ENCODE results near the gene HS1BP3.

Gene HS1BP3

GRCh38 chr2:20621366-20622295 is 29.3 kb downstream of the HS1BP3 start:
- H3K4me1 Mint-ChIP-seq, result peaks cover 0 to 2% of the 10 kb centered on the region in 2 donors
- DNase-seq (no peak), ATAC-seq (replicated peaks) (no peak)
- no peak overlapping the region for H3K27ac Mint-ChIP-seq
- H3K9me3 Mint-ChIP-seq, result no peaks in the 10 kb centered on the region
- H3K4me3 Mint-ChIP-seq, result no peak overlapping the region
- H3K36me3 Mint-ChIP-seq, result peaks cover 26 to 44% of the 10 kb centered on the region in 2 donors
- no peaks in the 10 kb centered on the region for H3K27me3 Mint-ChIP-seq

DNA sequence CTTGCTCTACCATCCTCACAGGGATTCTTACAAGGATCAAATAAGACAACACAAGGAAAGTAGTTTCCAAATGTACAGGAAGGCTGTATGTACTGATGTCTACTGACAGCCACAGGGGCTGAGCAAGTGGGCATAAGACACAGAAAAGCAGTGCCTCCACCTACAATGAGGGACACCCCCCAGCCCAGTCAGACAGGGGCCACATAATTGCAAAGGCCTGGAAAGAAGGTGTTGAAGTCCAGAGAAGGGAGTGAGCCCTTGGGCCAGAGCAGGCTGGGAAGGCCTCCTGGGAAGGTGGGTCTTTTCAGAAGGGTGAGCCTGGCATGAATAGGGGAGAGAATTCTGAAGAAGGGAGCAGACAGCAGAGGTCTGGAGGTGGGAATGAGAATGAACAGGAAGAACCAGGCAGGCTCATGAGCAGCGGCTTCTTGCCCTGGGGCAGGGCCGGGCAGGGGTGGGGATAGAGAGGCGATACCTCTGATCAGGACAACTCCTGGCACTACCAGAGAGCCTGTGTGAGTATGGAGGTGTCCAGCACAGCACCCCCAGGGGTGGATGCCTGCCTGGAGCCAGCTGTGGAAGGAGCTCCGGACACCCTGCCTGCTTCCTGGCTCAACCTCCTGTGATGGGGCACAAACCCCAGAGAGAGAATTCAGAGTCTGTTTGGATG is 30.1 kb downstream of the HS1BP3 start:
- Mint-ChIP-seq H3K4me1 (peaks cover 0 to 2% of the 10 kb centered on the region in 2 donors), H3K36me3 (peaks cover 23 to 39% of the 10 kb centered on the region in 2 donors), H3K27me3 (no peaks in the 10 kb centered on the region), H3K4me3 (no peak overlapping the region), H3K27ac (peak overlapping the region; percentile 72), H3K9me3 (no peaks in the 10 kb centered on the region)
- ATAC-seq (replicated peaks) (no peak), DNase-seq (no peak)

DNA sequence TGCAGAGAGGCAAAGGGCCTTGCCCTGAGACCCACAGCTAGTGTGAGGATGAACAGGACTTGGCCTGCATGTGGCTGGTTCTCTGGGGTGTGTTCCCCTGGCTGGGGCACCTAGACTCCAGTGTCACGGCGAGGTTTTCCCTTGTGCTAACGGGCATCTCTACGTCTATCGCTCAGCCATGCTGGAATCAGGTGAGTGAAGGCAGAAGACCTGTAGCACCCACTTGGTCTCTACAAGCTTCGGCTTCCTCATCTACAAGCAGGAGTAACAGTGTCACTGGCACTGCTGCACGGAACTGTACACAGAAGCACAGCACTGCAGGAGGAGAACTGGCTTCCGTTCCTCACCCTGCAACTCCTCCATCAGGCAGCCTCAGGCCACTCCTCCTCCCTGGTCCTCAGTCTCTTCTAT is 30.6 kb downstream of the HS1BP3 start:
- H3K27ac Mint-ChIP-seq, result no peak overlapping the region
- peaks cover 23 to 38% of the 10 kb centered on the region in 2 donors for H3K36me3 Mint-ChIP-seq
- H3K4me3 Mint-ChIP-seq, result no peak overlapping the region
- DNase-seq (no peak), ATAC-seq (replicated peaks) (no peak)
- H3K9me3 Mint-ChIP-seq, result no peaks in the 10 kb centered on the region
- no peaks in the 10 kb centered on the region for H3K27me3 Mint-ChIP-seq
- peaks cover 0 to 2% of the 10 kb centered on the region in 2 donors for H3K4me1 Mint-ChIP-seq

- no peaks in the 10 kb centered on the region for H3K27me3 Mint-ChIP-seq
- no peak overlapping the region for H3K27ac Mint-ChIP-seq
- H3K9me3 Mint-ChIP-seq, result no peaks in the 10 kb centered on the region
- H3K36me3 Mint-ChIP-seq, result peaks cover 23 to 38% of the 10 kb centered on the region in 2 donors
- ATAC-seq (replicated peaks) (no peak), DNase-seq (no peak)
- no peak overlapping the region for H3K4me3 Mint-ChIP-seq
- H3K4me1 Mint-ChIP-seq, result peaks cover 2 to 3% of the 10 kb centered on the region in 2 donors
Measured at GRCh38 chr2:20619624-20620024, 31.3 kb downstream of the HS1BP3 start.

DNA sequence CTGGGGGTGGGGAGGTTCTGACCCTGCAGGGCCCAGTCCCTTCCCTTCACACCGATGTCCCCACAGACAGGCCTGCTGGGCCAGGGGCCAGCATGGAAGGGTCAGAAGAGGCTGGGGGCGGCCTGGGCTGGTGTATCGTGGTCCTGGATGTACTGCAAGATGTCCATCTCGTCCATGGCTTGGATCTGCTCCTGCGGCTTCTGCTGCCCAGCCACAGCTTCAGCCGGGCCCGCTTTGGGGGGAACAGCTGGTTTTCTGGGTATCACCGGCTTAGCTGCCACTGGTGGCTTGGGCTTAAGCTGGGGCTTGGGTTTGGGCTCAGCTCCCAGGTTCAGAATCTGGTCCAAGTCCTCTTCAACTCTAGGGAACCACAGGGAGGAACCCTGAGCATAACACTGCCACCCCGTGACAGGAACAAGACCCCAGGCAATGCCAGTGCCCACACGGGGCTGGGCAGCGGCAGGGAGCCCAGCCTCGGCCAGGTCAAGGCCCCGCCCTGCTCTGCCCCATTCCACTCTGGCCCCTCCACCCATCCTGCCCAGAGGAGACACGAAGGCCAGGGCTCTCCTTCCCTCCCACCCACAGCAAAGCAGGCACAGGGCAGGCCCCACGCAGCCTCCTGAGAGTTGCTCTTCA is 31.9 kb downstream of the HS1BP3 start:
- no peaks in the 10 kb centered on the region for H3K9me3 Mint-ChIP-seq
- ATAC-seq (replicated peaks), result no peak
- H3K4me3 Mint-ChIP-seq, result no peak overlapping the region
- no peak for DNase-seq
- H3K27me3 Mint-ChIP-seq, result no peaks in the 10 kb centered on the region
- peaks cover 23 to 38% of the 10 kb centered on the region in 2 donors for H3K36me3 Mint-ChIP-seq
- H3K27ac Mint-ChIP-seq, result no peak overlapping the region
- H3K4me1 Mint-ChIP-seq, result peaks cover 4 to 9% of the 10 kb centered on the region in 2 donors

DNA sequence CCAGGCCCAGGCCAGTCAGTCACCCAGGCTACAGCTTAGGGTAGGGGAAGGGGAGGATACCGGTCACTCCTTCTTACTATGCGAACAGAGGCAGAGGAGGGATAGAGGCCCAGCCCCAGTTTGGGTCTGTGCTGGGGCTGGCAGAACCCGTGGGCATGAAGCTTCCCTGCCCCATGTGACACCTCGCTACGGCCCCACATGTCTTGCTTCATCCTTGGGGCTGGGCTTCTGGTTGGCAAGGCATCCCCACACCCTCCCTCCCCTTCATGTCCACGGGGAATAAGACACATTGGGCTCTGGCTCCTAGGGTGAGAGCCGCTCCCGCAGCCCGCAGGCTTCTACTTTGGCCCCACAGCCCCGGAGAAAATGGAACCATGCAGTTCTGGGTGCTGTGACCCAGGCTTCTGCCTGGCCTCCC is 32.4 kb downstream of the HS1BP3 start:
- H3K4me3 Mint-ChIP-seq, result no peak overlapping the region
- H3K36me3 Mint-ChIP-seq, result peaks cover 20 to 38% of the 10 kb centered on the region in 2 donors
- DNase-seq, result no peak

GRCh38 chr2:20617892-20618467 is 32.9 kb downstream of the HS1BP3 start:
- no peak for ATAC-seq (replicated peaks)
- H3K27me3 Mint-ChIP-seq, result no peaks in the 10 kb centered on the region
- no peak overlapping the region for H3K4me3 Mint-ChIP-seq
- no peaks in the 10 kb centered on the region for H3K9me3 Mint-ChIP-seq
- peaks cover 20 to 35% of the 10 kb centered on the region in 2 donors for H3K36me3 Mint-ChIP-seq
- peak overlapping the region; percentile 71 for H3K27ac Mint-ChIP-seq
- peaks cover 4 to 10% of the 10 kb centered on the region in 2 donors for H3K4me1 Mint-ChIP-seq
- no peak for DNase-seq

More for the DNA sequence above, 32.4 kb downstream of the HS1BP3 start:
- H3K27ac Mint-ChIP-seq, result no peak overlapping the region
- no peak for ATAC-seq (replicated peaks)
- H3K9me3 Mint-ChIP-seq, result no peaks in the 10 kb centered on the region
- H3K4me1 Mint-ChIP-seq, result peaks cover 4 to 10% of the 10 kb centered on the region in 2 donors
- H3K27me3 Mint-ChIP-seq, result no peaks in the 10 kb centered on the region

DNA sequence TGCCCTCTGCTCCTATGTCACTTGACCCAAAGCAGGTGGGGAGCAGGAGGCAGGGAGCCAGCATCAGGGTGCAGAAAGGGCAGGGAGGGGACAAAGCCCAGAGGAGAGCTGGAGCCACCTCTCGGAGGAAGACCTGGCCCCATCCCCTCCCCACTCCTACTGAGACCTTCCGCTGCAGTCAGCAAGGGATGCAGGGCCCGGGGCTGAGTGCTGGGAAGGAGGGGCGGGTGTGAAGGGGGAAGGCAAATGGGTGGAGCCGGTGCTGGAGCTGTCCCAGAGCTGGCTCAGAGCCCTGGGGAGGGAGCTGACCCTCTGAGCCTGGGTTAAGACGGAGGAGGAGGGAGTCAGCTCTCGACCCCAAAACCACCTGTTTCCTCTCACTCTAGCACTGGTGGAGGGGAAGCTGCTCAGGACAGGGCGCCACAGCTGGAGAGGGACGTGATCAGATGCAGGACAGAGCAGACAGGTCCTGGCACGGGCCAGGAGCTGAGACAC is 33.8 kb downstream of the HS1BP3 start:
- no peaks in the 10 kb centered on the region for H3K9me3 Mint-ChIP-seq
- no peak overlapping the region for H3K4me3 Mint-ChIP-seq
- no peaks in the 10 kb centered on the region for H3K27me3 Mint-ChIP-seq
- no peak for ATAC-seq (replicated peaks)
- H3K36me3 Mint-ChIP-seq, result peaks cover 14 to 28% of the 10 kb centered on the region in 2 donors
- peaks cover 4 to 10% of the 10 kb centered on the region in 2 donors for H3K4me1 Mint-ChIP-seq
- H3K27ac Mint-ChIP-seq, result no peak overlapping the region
- DNase-seq, result no peak

DNA sequence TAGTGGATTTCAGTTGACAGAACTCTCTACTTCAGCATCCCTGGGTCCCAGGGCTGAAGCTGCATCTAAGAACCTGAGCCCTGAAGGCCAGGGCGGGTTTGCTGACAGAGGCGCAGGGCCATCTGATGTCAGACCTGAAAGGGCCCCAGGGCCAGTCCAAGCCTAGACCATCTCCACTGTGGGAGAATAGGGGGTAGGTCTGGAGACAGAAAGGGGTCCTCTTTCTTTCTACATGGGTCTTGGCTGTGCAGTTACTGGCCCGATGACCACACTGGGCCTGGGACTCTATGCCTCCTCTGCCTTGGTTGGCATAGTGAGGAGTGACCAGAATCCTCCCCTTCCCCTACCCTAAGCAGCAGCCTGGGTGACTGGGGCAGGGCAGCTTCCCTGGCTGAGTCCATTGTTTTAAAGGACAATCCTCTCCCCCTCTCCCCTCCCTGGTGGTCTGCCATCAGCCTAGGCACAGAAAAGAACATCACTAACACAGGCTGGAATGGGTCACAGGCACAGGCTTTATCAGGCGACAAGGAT is 34.5 kb downstream of the HS1BP3 start:
- Mint-ChIP-seq H3K4me1 (peaks cover 4 to 10% of the 10 kb centered on the region in 2 donors), H3K27me3 (no peaks in the 10 kb centered on the region), H3K4me3 (no peak overlapping the region), H3K36me3 (peaks cover 11 to 28% of the 10 kb centered on the region in 2 donors), H3K27ac (no peak overlapping the region), H3K9me3 (no peaks in the 10 kb centered on the region)
- no peak for DNase-seq
- no peak for ATAC-seq (replicated peaks)

DNA sequence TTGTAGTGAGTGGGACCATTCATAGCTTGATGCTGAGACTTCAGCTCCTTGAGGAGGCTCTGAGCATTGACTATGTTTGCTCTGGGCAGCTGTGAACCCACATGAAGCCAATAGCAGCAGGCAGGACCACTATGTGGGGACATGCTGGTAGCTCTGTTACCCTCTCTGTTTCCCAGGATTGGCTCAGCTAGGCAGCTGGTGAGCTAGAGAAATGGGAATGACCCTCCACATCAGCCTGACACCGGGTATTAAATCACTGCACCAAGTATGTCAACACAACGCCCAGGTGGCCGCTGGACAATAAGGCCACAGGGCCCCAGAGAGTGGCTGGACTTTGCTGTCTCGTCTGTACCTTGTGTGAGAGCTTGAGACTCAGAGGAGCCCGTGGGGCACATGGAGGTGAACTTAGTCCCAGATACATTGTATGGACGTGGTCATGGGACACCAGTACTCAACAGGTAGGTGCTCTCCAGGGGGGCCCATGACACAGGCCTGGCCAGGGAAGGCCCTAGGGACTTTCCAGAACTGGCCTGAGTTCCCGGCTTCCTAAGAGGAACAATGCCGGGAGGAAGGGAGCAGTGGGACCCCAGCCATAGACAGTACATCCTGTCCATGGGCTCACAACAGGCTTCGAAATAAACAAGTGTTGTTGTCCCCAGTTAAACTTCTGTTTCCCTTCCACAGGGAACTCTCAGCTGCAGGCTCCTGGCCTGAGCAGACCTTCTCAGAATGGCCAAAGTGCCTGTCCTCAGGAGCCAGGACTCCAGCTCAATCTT is 35.2 kb downstream of the HS1BP3 start:
- Mint-ChIP-seq H3K36me3 (peaks cover 11 to 22% of the 10 kb centered on the region in 2 donors), H3K9me3 (no peaks in the 10 kb centered on the region), H3K27ac (no peak overlapping the region), H3K4me3 (no peak overlapping the region), H3K4me1 (peaks cover 2 to 10% of the 10 kb centered on the region in 2 donors), H3K27me3 (no peaks in the 10 kb centered on the region)
- DNase-seq, result no peak
- no peak for ATAC-seq (replicated peaks)

- ATAC-seq (replicated peaks) (no peak), DNase-seq (no peak)
- H3K4me3 Mint-ChIP-seq, result no peak overlapping the region
- H3K9me3 Mint-ChIP-seq, result no peaks in the 10 kb centered on the region
- H3K4me1 Mint-ChIP-seq, result peaks cover 2 to 10% of the 10 kb centered on the region in 2 donors
- H3K27me3 Mint-ChIP-seq, result no peaks in the 10 kb centered on the region
- peaks cover 6 to 17% of the 10 kb centered on the region in 2 donors for H3K36me3 Mint-ChIP-seq
- H3K27ac Mint-ChIP-seq, result no peak overlapping the region
Measured at GRCh38 chr2:20615068-20615465, 35.8 kb downstream of the HS1BP3 start.

DNA sequence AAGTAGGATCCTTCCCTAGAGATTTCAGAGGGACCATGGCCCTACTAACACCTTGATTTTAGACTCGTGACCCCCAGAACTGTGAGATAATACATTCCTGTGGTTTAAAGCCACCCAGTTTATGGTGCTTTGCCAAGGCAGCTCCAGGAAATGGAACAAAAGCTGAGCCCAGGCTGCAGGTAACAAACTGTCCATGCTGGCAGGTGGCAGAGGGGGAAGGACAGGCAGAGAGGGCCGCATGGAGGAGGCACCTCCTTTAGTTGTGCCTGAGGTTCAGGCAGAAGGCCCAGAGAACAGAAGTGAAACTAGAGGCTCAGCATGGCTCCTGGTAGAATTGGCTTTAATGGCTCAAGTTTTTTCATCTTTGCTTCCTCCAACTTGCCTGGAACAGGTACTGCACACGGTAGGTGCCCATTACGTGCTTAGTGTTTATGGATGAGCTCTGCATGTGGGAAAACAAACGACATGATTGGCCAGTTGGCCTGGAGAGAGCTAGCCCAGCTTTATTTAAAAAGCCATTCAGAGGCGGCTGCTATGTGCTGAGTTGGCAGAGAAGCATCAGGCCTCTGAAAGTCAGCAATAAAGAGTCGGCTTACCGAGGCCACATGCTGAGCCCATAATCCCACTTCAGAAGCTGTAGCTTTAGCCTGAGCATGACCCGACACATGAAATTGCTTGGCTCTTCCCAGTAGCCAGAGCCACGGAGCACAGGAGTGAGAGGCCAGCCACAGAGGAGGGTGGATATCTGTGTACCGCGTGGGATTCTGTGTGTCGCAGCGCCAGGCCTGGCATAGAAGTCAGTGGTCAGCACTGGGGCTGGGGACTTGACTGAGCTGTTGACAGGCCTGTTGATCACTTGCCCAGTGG is 36.5 kb downstream of the HS1BP3 start:
- H3K27ac Mint-ChIP-seq, result no peak overlapping the region
- no peaks in the 10 kb centered on the region for H3K27me3 Mint-ChIP-seq
- peaks cover 2 to 10% of the 10 kb centered on the region in 2 donors for H3K4me1 Mint-ChIP-seq
- ATAC-seq (replicated peaks) (peak in 1 of 2 donors; percentile 52), DNase-seq (no peak)
- H3K4me3 Mint-ChIP-seq, result no peak overlapping the region
- peaks cover 4 to 13% of the 10 kb centered on the region in 2 donors for H3K36me3 Mint-ChIP-seq
- H3K9me3 Mint-ChIP-seq, result no peaks in the 10 kb centered on the region

All from stimulated activated naive B cell treated with anti-CD40 and anti-IgM and Interleukin-4, amounts not matched to agents 10 μg/mL and 1 μg/mL and 100 μg/mL, for 72 hours (primary cell).